ENCODE measurements around the gene MCF2L.

Gene MCF2L

GRCh38 chr13:113146750-113147149, 177.7 kb downstream of the MCF2L start:
- no peak overlapping the region for H3K4me3 ChIP-seq (ENCODE audit: low read depth, low read length)
- DNase-seq (ENCODE audit: low read depth) = no peak
- TF ChIP-seq, protein P1, sequence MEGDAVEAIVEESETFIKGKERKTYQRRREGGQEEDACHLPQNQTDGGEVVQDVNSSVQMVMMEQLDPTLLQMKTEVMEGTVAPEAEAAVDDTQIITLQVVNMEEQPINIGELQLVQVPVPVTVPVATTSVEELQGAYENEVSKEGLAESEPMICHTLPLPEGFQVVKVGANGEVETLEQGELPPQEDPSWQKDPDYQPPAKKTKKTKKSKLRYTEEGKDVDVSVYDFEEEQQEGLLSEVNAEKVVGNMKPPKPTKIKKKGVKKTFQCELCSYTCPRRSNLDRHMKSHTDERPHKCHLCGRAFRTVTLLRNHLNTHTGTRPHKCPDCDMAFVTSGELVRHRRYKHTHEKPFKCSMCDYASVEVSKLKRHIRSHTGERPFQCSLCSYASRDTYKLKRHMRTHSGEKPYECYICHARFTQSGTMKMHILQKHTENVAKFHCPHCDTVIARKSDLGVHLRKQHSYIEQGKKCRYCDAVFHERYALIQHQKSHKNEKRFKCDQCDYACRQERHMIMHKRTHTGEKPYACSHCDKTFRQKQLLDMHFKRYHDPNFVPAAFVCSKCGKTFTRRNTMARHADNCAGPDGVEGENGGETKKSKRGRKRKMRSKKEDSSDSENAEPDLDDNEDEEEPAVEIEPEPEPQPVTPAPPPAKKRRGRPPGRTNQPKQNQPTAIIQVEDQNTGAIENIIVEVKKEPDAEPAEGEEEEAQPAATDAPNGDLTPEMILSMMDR (IDR thresholded peaks at IDR 0.05; ENCODE audit: control insufficient read depth, extremely low read depth, insufficient read depth) = no peak

- DNase-seq (ENCODE audit: low read depth) = no peak
- no peak overlapping the region for H3K4me3 ChIP-seq (ENCODE audit: low read depth, low read length)
- TF ChIP-seq, protein P1 (IDR thresholded peaks at IDR 0.05; ENCODE audit: control insufficient read depth, extremely low read depth, insufficient read depth) = no peak
Measured at GRCh38 chr13:113147206-113147605, 178.2 kb downstream of the MCF2L start.

- TF ChIP-seq, protein P1 (IDR thresholded peaks at IDR 0.05; ENCODE audit: control insufficient read depth, extremely low read depth, insufficient read depth) = no peak
- no peak overlapping the region for H3K4me3 ChIP-seq (ENCODE audit: low read depth, low read length)
- no peak for DNase-seq (ENCODE audit: low read depth)
Measured at GRCh38 chr13:113148407-113148806, 179.4 kb downstream of the MCF2L start.

GRCh38 chr13:113148940-113149503, 180.0 kb downstream of the MCF2L start:
- DNase-seq (ENCODE audit: low read depth) = no peak
- TF ChIP-seq, protein P1 (IDR thresholded peaks at IDR 0.05; ENCODE audit: control insufficient read depth, extremely low read depth, insufficient read depth) = no peak
- H3K4me3 ChIP-seq (ENCODE audit: low read depth, low read length) = no peak overlapping the region
